Measurements from ENCODE around the gene EMX1.

EMX1 gene

GRCh38 chr2:72979896-72980295 lies 62.6 kb downstream of the EMX1 start:
- DNase-seq (ENCODE audit: extremely low read depth, low read depth), result no peak
- no peak overlapping the region for H3K4me3 ChIP-seq (replicated peaks; ENCODE audit: low read depth, low read length)
- TF ChIP-seq CTCF (IDR thresholded peaks at IDR 0.05; ENCODE audit: low read depth, low read length, missing control alignments), result no peak

GRCh38 chr2:72980535-72981217 lies 63.4 kb downstream of the EMX1 start:
- no peak overlapping the region for H3K4me3 ChIP-seq (replicated peaks; ENCODE audit: low read depth, low read length)
- TF ChIP-seq CTCF (IDR thresholded peaks at IDR 0.05; ENCODE audit: low read depth, low read length, missing control alignments), result no peak
- DNase-seq (ENCODE audit: extremely low read depth, low read depth), result no peak

DNA sequence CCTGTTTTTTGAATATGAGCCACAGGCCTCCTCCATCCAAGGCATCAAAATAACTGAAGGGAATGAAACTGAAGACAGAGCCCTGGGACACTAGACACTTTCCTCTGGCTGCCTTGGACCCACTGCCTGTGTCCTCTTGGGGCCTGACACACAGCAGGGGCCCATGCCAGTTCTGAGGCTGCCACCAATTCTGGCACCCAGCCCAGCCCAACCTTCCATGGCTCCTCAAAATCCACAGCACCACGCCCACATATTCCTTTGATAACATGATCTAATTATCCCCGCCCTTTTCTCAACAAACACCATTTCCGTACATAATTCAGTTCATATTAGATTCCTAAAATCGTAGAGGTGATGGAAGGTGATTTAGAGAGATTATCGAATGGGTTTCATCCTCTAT lies 64.2 kb downstream of the EMX1 start:
- H3K4me3 ChIP-seq (replicated peaks; ENCODE audit: low read depth, low read length), result no peak overlapping the region
- no peak for DNase-seq (ENCODE audit: extremely low read depth, low read depth)

GRCh38 chr2:72982219-72982618 lies 64.9 kb downstream of the EMX1 start:
- H3K4me3 ChIP-seq (replicated peaks; ENCODE audit: low read depth, low read length), result no peak overlapping the region
- no peak for TF ChIP-seq CTCF (IDR thresholded peaks at IDR 0.05; ENCODE audit: low read depth, low read length, missing control alignments)
- no peak for DNase-seq (ENCODE audit: extremely low read depth, low read depth)

More for the DNA sequence above, 64.2 kb downstream of the EMX1 start:
- no peak for TF ChIP-seq CTCF (IDR thresholded peaks at IDR 0.05; ENCODE audit: low read depth, low read length, missing control alignments)

DNA sequence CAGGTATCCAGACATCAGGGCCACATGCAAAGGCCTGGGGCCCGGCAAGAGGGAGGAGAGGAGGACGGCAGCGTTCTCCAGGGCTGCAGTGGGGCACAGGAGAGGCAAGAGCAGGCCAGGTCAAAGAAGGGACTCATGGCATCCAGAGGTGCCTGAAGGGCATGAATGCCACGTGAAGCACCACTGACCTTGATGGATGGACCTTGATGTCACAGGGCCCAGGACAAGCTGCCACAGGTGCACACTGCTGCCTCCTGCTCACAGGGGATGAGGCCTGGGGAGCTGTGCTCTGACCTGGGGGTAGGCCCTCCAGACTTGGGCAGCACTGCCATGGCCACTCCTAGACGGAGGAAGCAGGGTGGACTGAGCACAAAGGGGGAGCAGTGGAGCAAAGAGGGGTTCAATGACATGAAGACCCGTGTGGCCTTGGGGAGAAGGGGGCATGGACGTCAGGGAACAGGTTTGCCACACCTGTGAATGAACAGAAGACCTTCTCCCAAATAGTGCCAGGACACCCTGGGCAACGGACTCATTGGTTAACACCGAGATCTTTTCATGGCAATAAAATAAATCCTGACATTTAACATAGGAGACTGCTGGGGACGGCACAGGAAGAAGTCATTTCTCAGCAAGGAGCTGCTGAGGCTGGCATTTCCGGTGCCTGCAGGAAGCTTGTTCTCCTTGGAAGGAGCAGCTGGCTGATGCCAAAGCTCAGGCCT lies 65.6 kb downstream of the EMX1 start:
- no peak for TF ChIP-seq CTCF (IDR thresholded peaks at IDR 0.05; ENCODE audit: low read depth, low read length, missing control alignments)
- no peak overlapping the region for H3K4me3 ChIP-seq (replicated peaks; ENCODE audit: low read depth, low read length)
- no peak for DNase-seq (ENCODE audit: extremely low read depth, low read depth)

DNA sequence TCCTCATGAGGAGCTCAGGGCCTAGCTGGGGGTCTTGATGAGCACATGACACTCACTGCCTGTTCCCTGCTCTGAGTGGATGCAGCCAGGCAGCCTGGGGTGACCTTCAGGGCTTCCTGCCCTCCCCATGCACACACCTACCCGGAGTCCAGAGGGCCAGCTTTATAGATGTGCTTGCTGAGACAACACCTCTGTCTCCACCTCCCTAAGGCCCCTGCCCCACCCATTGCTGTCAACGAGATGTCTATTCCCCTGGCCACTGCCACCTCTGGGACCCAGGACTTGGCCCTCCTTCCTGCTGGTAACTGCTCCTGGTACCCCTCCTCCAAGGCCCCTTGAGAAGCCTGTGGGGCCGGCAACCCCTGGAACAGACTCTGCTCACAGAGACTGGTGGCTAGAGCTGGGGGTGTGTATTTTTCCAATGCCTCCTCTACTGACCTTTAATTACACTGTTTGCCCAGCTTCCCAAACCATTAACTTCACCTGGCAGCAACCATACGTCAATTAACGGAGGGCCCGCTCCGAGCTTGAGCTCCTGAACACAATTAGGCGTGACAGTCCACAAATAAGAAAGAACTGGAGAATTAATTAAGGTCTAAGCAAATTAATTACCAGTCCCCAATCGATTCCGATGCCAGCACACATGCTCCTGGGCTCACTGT lies 66.3 kb downstream of the EMX1 start:
- no peak overlapping the region for H3K4me3 ChIP-seq (replicated peaks; ENCODE audit: low read depth, low read length)
- no peak for DNase-seq (ENCODE audit: extremely low read depth, low read depth)
- no peak for TF ChIP-seq CTCF (IDR thresholded peaks at IDR 0.05; ENCODE audit: low read depth, low read length, missing control alignments)
